ENCODE measurements around the gene KATNB1.
A peak's percentile ranks its signal among the peaks of the same experiment; 100 is the strongest.
"Not testable (repeated sequence)": the region's sequence is repeated elsewhere in the genome, so short reads cannot be mapped to it uniquely, and the experiment has no call there.

Gene KATNB1

GRCh38 chr16:57743886-57744641 is 8.5 kb downstream of the KATNB1 start:
- DNase-seq (ENCODE audit: low spot score): no peak

- DNase-seq (ENCODE audit: low spot score): no peak
Observed at GRCh38 chr16:57744642-57744903, 9.0 kb downstream of the KATNB1 start.

GRCh38 chr16:57745768-57746167 is 10.2 kb downstream of the KATNB1 start:
- DNase-seq (ENCODE audit: low spot score): no peak

- DNase-seq (ENCODE audit: low spot score): not testable (repeated sequence)
Observed at GRCh38 chr16:57746316-57746715, 10.7 kb downstream of the KATNB1 start.

- DNase-seq (ENCODE audit: low spot score): no peak
Observed at GRCh38 chr16:57747091-57747490, 11.5 kb downstream of the KATNB1 start.

- no peak for DNase-seq (ENCODE audit: low spot score)
Observed at GRCh38 chr16:57747496-57747895, 11.9 kb downstream of the KATNB1 start.

- no peak for DNase-seq (ENCODE audit: low spot score)
Observed at GRCh38 chr16:57747996-57748395, 12.4 kb downstream of the KATNB1 start.

GRCh38 chr16:57748596-57748995 is 13.0 kb downstream of the KATNB1 start:
- DNase-seq (ENCODE audit: low spot score): no peak

GRCh38 chr16:57749101-57749692 is 13.6 kb downstream of the KATNB1 start:
- no peak for DNase-seq (ENCODE audit: low spot score)

GRCh38 chr16:57749856-57750452 is 14.4 kb downstream of the KATNB1 start:
- no peak for DNase-seq (ENCODE audit: low spot score)

GRCh38 chr16:57750796-57751538 is 15.4 kb downstream of the KATNB1 start:
- no peak for DNase-seq (ENCODE audit: low spot score)

- DNase-seq (ENCODE audit: low spot score): no peak
Observed at GRCh38 chr16:57751539-57752202, 16.1 kb downstream of the KATNB1 start.

GRCh38 chr16:57752203-57752580 is 16.6 kb downstream of the KATNB1 start:
- DNase-seq (ENCODE audit: low spot score): no peak

GRCh38 chr16:57752581-57753447 is 17.2 kb downstream of the KATNB1 start:
- no peak for DNase-seq (ENCODE audit: low spot score)

GRCh38 chr16:57753448-57754353 is 18.1 kb downstream of the KATNB1 start:
- no peak for DNase-seq (ENCODE audit: low spot score)

- peak; percentile 30 for DNase-seq (ENCODE audit: low spot score)
Observed at GRCh38 chr16:57754354-57755060, 18.9 kb downstream of the KATNB1 start.

- no peak for DNase-seq (ENCODE audit: low spot score)
Observed at GRCh38 chr16:57755061-57755684, 19.6 kb downstream of the KATNB1 start.

GRCh38 chr16:57755726-57756423 is 20.3 kb downstream of the KATNB1 start:
- no peak for DNase-seq (ENCODE audit: low spot score)

Data from AG20443 (cell line).